GM19023 (cell line): ENCODE measurements around the gene HOXB6.

Experiments
- ATAC-seq: cut with Tn5 transposase; IDR thresholded peaks from one replicate; pipeline ENCODE4 v1.9.1; 2021; ENCODE audit warnings: mild to moderate bottlenecking, moderate library complexity; ENCODE audit not compliant: unreplicated experiment

Gene HOXB6

DNA sequence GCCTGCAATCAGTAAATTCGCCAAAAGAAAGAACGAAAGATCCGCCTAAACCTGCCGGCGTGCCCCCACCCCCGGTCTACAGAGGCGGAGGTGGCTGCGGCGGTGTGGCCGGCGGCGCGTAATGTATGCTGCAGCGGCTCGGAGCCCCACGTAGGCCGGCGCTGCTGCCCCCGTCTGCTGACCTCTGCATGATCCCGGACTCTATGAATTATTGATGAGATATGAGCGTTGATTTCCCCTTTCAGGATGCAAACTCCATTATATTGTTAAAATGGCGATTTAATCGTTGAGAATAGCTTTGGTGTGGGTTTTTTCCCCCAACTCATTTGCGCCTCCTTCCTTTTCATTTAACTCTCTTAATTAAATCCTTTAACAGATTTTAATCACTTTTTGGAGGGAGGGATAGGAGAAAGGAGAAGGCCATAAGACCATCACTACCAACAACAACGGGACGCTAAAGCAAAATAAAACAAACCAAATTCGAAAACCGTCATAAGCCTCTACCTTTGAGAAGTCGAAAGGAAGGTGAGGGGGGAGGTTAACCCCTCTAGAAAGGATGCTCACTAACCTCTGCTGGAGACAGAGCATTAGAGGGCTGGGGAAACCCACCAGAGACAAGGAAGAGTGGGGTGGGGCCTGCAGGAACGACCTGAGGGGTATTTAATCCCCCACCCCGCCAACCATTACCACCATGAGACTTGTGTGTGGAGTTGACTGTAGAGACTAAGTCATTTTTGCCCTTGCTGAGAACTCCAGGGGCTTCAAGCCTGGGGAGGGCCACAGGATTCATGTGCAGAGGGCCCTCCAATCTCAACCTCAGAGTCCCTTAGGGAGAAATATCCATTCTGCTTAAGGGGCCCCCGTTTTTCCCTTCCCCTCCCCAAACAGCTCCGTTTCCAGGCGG, 18.2 kb downstream of the HOXB6 start:
- ATAC-seq, result no peak

DNA sequence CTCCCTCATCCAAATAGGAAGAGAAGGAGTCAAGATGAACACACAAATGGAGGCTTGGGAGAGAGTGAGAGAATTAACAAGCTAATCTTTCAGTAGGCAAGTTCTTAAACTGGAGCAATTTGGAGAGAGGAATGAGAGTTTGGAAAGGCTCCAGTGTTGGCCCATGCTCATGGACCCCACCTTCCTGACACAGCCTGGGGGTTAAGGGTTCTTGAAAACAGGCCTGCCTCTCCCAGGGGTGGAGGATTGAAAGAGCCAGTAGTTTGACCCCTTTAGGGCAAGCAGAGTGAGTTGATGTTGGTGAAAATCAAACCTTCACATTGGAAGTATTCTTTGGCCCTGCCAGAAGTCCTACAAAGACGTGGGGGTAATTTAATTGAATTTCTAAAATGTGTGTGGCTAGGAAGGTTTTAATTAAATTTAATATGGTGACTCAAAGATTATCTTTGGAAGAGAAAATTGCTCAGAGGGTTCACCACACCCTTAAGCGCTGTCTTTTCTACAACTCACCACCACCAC, 20.5 kb downstream of the HOXB6 start:
- no peak for ATAC-seq

DNA sequence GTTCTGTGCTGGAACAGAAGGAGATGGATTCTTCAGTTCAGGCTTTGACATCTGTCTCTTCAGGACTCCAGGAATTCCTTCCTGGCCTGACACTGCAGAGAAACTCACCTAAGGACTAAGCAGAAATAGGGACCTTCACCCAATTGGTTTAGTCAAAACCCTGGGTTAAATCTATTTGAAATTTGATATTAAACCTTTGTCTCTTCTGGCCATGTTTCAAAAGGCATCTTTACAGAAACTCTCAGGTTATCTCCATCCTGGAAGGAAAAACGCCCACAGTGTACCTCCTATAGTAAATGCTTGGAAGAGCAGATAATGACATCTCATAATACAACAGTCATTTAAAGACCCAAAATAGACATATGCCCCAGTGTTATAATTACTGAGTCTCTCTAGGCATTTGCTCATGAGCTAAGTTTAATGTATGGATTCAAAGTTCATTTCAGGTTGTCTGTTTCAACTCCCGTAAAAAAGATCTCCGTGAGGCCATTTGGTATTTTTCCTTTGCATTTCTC, 21.0 kb downstream of the HOXB6 start:
- no peak for ATAC-seq

DNA sequence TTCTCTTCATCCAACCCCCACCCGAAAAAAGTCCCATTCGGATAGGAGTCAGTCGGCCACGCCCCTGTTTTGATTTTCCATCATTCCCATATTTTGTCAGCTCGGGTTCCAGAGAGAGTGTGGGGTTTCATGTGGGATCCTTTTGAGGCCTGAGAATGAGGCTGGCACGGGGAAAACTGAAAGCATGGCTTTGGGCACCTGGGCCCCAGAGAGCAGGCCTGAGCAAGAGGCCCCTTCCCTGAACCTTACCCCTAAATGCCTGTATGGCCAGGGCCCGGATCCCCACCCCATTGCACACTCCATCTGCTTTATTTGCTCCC, 22.1 kb downstream of the HOXB6 start:
- ATAC-seq, result no peak

DNA sequence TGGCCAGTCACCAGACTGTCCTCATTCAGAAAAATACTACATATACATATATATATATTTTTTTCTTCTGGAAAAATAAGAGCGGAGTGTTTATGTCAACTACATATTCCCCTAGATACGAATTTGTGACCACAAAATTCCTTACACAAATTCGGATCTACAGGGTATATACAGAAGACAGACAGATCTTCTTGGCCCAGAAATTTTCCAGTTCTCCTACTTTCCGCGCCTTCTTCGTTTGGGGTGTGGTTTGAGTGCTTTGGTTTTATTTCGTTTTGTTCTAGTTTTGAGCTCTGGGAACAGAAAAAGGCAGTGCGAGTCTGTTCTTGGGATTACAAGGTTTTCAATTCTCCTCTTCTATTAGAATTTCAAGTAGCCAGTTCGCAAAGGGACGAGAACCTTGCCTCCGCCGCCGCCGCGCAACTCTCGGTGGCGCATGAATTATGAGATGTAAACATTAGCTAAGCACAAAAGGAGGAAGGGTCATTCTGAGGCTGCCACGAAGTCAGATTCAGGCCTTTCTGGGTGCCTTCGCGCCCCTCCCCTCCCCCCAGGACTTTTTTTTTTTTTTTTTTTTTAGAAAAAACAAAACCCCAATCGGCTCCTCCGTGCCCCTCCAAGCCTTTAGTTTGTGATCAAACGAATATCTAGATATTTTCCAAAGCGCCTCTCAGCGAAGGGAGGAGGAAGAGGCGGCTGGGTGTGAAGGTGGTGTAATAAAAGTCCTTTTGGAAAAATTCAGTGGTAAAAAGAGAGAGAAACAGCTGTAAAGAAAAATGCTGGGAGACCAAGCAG, 24.8 kb downstream of the HOXB6 start:
- ATAC-seq, result no peak

DNA sequence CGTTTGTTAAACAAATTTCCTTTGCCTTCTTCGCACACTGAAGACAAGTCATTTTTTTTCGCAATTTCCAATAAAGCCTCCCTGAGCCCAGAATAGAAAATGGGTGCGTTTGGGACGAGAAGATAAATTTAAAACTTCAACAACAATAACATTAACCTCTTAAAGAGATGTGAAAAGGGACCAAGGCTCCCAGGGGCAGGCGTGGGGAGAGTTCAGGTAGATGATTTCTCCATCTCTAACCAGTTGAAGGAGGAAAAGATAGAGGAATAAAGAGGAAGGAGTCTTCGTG, 25.4 kb downstream of the HOXB6 start:
- no peak for ATAC-seq

DNA sequence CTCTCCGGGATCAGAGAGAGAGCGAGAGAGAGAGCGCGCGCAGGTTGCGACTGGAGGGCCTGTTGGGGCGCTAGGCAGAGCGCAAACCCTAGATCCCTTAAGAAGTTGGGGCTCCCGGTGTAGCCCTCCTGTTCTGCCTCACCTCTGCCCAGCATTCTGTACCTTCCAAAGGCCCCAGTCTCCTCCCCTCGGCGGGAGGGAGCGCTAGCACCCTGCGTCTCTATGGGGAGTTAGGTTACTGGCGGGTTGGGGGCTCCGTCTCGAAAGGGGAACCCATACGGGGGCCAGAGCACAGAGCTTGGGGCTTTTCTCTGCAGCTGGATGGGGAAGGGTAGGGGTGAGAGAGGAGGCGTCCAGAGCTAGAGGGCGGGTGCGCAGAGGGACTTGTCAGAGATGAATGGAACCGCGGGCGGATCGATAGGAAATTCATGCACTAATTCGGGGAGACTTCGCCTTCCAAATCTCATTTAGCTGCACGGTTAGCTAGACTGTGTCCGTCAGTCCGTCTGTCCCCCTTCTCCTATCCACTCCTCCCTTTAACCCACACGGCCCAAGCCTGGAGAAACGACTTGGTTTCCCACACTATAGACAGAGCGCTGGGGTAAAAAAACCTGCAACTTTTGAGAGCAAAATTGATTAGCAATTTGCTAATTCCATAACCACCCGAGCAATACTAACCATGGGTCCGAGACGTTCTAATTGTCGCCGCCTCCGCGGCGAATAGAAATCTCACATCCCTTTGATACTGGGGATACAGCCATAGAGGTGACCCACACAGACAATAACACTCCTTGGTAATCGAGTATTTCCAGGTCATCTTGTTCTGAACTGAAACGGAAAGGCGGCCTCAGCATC, 25.9 kb downstream of the HOXB6 start:
- ATAC-seq, result peak; percentile 38

DNA sequence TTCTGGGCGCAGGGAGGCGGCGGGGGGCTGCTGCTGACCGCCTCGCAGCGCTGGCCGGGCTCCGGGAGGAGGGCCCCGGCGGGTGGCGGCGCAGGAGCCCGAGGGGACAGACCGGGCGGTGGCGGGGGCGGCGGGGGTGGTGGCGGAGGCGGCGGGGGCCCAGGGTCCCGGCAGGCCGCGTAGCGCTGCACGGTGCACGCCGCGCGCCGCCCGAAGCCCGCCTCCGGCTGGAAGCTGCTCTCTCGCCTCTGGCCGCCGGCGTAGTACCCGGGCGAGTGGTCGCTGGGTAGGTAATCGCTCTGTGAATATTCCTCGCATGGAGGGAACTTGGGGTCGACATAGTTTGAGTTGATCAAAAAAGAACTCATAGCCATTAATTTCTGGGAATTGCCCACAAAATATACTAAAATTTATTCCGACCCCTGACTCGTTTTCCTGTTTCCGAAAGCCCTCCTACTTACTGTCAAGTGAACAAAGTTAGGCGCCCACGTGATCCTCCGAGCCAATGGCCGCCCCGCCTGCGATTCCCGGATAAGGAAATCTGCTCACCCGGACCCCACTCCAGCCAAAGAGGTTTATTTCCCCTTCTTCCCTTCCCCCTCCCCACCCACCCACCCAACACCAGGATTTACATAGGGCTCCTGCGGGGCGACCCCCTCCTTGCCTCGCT, 26.7 kb downstream of the HOXB6 start, which contains the start of gene HOXB4:
Gene HOXB4 (minus strand): TSS at position 405 of the 670 bp plus-strand sequence. CDS start 31 bp downstream, at position 374.
- ATAC-seq, result peak; percentile 46

DNA sequence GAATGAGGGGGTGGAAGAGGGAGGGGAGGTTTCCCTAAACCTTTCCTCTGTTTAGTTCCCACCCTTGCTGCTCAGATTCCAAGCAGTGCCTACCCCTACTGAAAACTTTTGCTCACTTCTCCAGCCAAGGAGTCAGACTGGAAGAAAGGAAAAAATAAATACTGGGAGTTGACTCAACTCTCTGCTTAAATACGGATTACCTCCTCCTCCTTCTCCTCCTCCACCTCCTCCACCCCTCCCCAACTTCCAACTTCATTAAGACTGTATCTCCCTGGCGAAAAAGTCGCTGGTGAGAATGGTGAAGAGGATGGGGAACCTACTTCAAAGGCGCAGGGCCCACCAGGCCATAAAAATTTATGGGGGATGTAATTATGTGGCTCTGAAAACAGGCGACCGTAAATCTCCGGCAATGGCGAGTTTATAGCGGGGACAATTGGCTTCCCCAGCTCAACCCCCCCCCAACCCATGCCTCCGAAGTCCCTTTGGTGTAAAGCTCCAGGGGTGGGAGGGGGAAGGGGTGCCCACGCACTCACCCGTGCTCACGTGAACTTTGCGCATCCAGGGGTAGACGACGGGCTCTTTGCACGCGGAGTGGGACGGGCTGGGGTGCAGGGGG, 27.3 kb downstream of the HOXB6 start:
- ATAC-seq, result no peak

DNA sequence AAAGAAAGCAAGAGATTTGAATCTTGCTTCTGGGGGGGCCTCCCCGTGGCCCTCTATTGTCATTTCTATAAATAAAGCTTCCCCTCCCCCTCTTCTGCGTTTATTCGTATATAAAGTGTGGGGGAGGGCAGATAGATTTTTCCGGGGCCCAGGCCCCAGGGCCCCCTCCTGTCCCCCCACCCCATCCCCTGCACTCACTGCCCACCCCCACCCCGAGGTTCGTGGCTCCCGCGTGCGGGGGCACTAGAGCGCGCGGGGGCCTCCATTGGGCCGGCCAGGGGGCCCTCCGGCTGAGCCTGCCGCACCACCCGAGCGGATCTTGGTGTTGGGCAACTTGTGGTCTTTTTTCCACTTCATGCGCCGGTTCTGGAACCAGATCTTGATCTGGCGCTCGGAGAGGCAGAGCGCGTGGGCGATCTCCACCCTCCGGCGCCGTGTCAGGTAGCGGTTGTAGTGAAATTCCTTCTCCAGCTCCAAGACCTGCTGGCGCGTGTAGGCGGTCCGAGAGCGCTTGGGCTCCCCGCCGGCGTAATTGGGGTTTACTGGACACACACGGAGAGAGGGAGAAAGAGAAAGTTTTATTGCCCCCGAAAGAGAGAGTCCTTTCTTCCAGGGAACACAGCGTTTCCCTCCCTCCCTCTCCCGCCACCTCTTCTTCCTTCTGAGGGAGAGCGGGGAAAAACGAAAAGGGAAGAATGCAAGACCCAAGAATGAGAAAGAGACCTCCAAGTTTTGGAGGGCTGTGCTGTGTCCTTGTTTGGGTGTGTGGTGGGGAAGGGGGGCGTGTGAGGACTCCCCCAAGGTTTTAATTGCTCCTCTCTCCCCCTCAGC, 28.1 kb downstream of the HOXB6 start:
- no peak for ATAC-seq

DNA sequence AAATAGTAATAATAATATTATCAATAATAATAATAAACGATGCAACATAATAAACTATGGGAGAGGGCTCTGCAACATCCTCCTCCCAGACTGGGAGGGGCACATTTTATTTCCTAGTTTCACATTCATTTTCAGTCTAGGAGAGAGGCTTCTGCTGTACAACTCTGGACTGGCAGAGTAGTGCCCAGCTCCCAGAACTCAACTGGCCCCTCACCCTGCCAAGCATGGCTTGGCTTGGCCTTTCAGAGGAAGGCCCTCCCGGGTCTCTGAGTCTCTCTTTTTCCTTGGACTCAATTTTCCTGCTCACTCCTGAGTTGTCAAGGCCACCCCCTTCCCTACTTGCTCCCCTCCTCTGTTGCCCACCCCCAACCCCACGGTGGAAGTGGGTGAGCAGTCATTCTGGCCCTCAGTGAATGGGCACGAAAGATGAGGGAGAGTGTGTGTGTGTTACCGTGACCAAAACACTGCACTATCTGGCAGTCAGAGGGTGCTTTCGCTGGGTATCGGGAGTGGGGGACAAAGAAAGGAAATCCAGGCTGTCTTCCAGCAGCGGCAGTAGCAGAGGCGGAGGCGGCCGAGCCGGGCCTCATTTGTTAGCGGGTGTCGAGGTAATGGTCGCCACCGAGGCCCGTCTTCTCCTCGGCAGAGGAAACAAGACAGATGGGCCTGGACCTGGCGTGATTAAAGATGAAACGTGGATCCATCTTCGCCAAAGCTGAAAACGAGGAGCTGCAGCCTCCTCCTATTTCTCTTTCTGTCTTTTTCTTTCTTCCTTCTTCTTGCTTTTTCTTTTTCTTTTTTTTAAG, 28.9 kb downstream of the HOXB6 start:
- no peak for ATAC-seq

DNA sequence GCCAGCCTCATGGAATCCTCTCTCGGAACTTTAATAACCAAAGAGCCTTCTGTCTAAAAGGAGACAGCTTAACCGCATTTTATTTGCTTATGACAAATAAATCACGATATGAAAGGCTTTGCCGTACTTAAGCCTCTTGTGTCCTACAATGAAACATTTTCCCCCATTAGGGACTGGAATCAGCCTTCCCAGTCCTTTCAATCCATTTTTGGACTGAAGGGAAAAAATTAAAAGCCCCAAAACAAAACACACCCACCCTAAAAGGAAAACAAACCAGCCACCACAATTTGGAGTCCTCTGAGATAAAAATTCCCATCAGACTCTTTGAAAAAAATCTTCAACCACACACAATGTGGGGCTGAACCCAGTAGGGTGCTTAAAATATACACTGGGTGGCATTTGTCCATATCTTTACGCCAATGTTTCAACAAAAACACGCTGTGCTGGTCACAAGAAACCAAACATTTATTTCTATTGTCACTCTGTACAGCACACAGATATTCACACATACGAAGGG, 29.7 kb downstream of the HOXB6 start:
- no peak for ATAC-seq

DNA sequence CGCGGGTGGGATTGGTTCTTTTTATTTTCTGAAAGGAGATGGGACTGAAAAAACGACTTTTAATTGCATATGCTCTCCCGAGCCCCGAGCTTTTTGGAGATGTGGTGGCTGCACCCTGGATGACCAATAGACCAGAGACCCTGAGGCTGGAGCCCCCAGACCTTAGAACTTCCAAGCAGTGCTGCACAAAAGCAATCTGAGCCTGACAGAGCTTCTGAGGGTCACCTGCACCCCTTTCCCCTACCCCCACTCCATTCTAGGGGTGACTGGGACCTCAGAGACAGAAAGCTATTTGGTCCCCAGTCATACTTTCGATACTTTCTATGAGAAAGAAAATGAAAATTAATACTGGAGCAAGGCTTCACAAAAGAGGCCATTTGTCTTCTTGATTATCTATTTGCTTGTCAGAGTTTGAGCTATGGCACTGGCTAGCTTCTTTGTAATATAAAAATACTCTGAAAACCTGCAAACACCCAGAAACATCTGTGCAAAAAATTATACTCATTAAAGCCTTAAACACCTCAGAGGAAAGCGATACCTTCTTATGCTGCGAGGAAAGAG, 30.2 kb downstream of the HOXB6 start:
- ATAC-seq, result no peak

DNA sequence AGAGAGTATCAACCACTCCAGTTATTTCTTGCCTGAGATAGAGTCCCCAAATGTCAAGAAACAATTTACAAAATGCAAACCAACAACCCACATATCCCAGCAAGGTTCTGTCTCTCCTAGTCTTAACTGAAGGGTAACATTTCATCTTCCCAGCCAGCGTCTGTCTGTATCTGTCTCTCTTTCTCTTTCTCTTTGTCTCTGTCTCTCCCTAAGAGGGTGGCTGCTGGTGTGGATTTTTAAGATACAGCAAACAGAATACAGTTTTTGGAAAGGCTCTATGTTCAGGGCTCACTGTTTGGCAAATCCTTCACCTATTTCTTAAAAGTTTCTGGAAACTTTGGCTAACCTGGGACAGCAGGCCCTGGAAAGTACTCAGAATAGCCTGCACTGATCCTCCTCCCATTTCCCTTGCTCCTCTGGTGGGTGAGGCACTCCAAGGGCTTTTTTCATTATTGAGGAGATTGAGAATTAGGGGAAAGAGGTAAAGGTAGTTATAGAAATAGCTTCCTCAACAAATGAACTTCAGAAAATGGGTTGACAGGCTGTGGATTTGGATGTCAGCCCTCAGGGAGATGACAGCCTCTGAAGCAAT, 32.9 kb downstream of the HOXB6 start:
- ATAC-seq, result no peak

DNA sequence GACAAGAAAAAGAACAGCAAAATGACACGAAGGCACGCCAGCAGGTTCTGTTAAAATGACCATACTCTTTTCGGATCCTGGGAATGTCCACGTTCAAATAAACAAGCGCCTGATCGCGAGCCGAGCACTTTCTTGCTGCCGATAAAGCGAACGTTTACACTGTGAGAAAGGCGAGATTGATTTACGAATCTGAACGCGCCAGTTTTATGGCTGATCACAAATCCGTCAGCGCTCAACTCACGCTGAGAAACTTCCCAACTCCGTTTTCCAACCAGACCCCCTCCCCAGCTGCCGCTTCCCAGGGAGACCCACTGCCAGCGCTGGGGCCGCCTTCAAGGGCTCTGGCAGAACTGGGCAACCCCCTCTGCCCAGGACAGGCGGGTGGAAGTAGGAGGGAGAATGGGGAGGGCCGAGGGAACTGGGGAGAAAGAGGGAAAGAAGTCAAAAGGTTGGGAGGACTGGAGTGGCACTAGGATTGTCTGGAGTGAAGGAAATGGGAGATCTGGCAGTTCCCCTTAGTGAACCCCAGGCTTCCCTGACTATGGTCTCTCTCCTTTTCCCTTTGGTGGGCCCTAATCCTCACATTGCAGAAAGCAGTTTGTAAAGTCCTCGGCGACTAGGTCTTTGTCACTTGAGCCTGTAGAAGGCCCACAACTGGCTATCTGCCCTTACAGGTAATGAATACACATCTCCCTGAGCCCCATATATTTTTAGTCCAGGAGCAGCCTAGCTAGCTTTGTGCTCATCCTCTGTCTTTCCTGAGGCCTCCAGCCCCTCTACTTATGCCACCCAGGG, 33.6 kb downstream of the HOXB6 start:
- no peak for ATAC-seq

DNA sequence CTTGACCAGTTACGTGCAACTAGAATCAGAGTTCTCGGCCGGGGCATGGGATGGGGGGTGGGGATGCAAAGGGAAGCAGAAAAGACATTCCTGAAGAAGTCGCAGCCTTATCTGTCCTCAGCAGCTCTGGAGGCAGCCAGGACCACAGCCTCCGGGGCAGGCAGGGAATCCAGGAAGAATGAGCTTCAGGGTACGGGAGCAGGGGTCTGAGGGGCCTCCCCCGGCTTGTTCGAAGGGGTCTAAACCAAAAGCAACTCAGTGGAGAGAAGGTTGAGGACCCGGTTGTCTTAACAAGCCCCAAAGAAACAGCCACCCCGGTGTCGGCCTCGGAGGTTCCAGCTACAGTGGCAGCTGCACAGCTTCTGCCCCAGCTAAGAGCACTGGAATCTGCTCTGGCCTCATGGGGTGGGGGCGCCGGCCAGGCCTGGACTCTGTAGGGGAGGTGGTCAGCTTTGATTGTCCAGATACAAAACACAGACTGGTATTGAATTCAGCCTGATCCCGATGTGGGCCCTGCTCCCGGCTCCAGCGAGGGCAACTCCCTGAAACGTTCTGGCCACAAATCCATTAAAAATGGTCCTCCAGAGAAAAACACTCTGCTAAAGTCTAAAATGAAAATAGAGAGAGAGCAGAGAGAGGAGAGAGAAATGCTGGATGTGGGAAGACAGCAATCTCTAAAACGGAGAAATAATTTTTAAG, 34.3 kb downstream of the HOXB6 start:
- no peak for ATAC-seq
